ENCODE data around the gene HTT. TPM values are rescaled to one million over a fixed set of nuclear protein-coding genes. Genes with fewer than 3 reads are reported as not detected.
A peak's percentile ranks its signal among the peaks of the same experiment; 100 is the strongest.

Gene HTT
- total RNA-seq, 6 donors from 2014 or later = 55.4 to 170 (median 81.5) TPM

- no peaks in the 10 kb centered on the region for H3K9me3 ChIP-seq
- H3K27ac ChIP-seq = no peak overlapping the region
- H3K4me1 ChIP-seq = no peaks in the 10 kb centered on the region
- H3K4me3 ChIP-seq = no peak overlapping the region
- peaks cover 6 to 99% (median 71%) of the 10 kb centered on the region in 4 donors for H3K36me3 ChIP-seq
- DNase-seq (no peak), ATAC-seq (ENCODE audit: low FRiP score in 2 of 2) (no peak)
- TF ChIP-seq EP300 (IDR thresholded peaks at IDR 0.05) (no peak), CTCF (IDR thresholded peaks at IDR 0.05) (no peak), POLR2AphosphoS5 (IDR thresholded peaks at IDR 0.05) (no peak), POLR2A (IDR thresholded peaks at IDR 0.05) (no peak)
- H3K27me3 ChIP-seq = no peaks in the 10 kb centered on the region
- 95 to 98% methylated on average over 7 of the region's 7 CpGs for WGBS, 2 donors
Observed at GRCh38 chr4:3177905-3178304, 103.4 kb downstream of the HTT start.

- WGBS, 2 donors = 92 to 95% methylated on average over 9 of the region's 9 CpGs
- DNase-seq (no peak), ATAC-seq (ENCODE audit: low FRiP score in 2 of 2) (no peak)
- H3K9me3 ChIP-seq = no peaks in the 10 kb centered on the region
- H3K36me3 ChIP-seq = peaks cover 4 to 99% (median 71%) of the 10 kb centered on the region in 4 donors
- no peak overlapping the region for H3K4me3 ChIP-seq
- H3K27me3 ChIP-seq = no peaks in the 10 kb centered on the region
- no peaks in the 10 kb centered on the region for H3K4me1 ChIP-seq
- H3K27ac ChIP-seq = no peak overlapping the region
- TF ChIP-seq CTCF (IDR thresholded peaks at IDR 0.05) (no peak), POLR2AphosphoS5 (IDR thresholded peaks at IDR 0.05) (no peak), EP300 (IDR thresholded peaks at IDR 0.05) (no peak), POLR2A (IDR thresholded peaks at IDR 0.05) (no peak)
Observed at GRCh38 chr4:3178351-3178750, 103.9 kb downstream of the HTT start.

GRCh38 chr4:3179126-3179706 lies 104.7 kb downstream of the HTT start:
- TF ChIP-seq POLR2AphosphoS5 (IDR thresholded peaks at IDR 0.05) (no peak), CTCF (IDR thresholded peaks at IDR 0.05) (no peak), POLR2A (IDR thresholded peaks at IDR 0.05) (no peak), EP300 (IDR thresholded peaks at IDR 0.05) (no peak)
- Histone ChIP-seq H3K27me3 (no peaks in the 10 kb centered on the region), H3K4me1 (no peaks in the 10 kb centered on the region), H3K4me3 (no peak overlapping the region), H3K9me3 (no peaks in the 10 kb centered on the region), H3K27ac (no peak overlapping the region), H3K36me3 (peaks cover 4 to 99% (median 74%) of the 10 kb centered on the region in 4 donors)
- DNase-seq (no peak), ATAC-seq (ENCODE audit: low FRiP score in 2 of 2) (peak in 1 of 2 donors; percentile 29)
- 76 to 82% methylated on average over 5 to 12 of the region's 12 CpGs for WGBS, 2 donors

GRCh38 chr4:3183008-3183407 lies 108.5 kb downstream of the HTT start:
- Histone ChIP-seq H3K27ac (no peak overlapping the region), H3K27me3 (no peaks in the 10 kb centered on the region), H3K36me3 (peaks cover 9 to 91% (median 70%) of the 10 kb centered on the region in 4 donors), H3K4me1 (no peaks in the 10 kb centered on the region), H3K9me3 (no peaks in the 10 kb centered on the region), H3K4me3 (no peak overlapping the region)
- ATAC-seq (ENCODE audit: low FRiP score in 2 of 2) = no peak
- WGBS, 2 donors = 97 to 100% methylated on average over 3 to 4 of the region's 4 CpGs
- DNase-seq = no peak
- no peak for TF ChIP-seq EP300 (IDR thresholded peaks at IDR 0.05)
- no peak for TF ChIP-seq CTCF (IDR thresholded peaks at IDR 0.05)
- TF ChIP-seq POLR2AphosphoS5 (IDR thresholded peaks at IDR 0.05) = no peak
- TF ChIP-seq POLR2A (IDR thresholded peaks at IDR 0.05) = no peak

- ATAC-seq (ENCODE audit: low FRiP score in 2 of 2) (no peak), DNase-seq (no peak)
- peaks cover 17 to 91% (median 76%) of the 10 kb centered on the region in 4 donors for H3K36me3 ChIP-seq
- H3K27me3 ChIP-seq = no peaks in the 10 kb centered on the region
- no peak for TF ChIP-seq POLR2A (IDR thresholded peaks at IDR 0.05)
- no peak for TF ChIP-seq CTCF (IDR thresholded peaks at IDR 0.05)
- no peak for TF ChIP-seq POLR2AphosphoS5 (IDR thresholded peaks at IDR 0.05)
- no peak for TF ChIP-seq EP300 (IDR thresholded peaks at IDR 0.05)
- WGBS, 2 donors = 93 to 98% methylated on average over 4 of the region's 4 CpGs
- no peaks in the 10 kb centered on the region for H3K9me3 ChIP-seq
- no peaks in the 10 kb centered on the region for H3K4me1 ChIP-seq
- H3K4me3 ChIP-seq = no peak overlapping the region
- H3K27ac ChIP-seq = no peak overlapping the region
Observed at GRCh38 chr4:3184725-3185124, 110.2 kb downstream of the HTT start.

Measured in upper lobe of left lung (tissue), 6 donors.